ENCODE data around the gene RAB6B. TPM values are rescaled to one million over a fixed set of nuclear protein-coding genes. Genes with fewer than 3 reads are reported as not detected.

The RAB6B gene
- total and polyA plus RNA-seq, 2 donors: 2.5 to 3.4 TPM

GRCh38 chr3:133934996-133935842 is 39.5 kb upstream of the RAB6B start:
- no peak overlapping the region for H3K4me3 ChIP-seq (ENCODE audit: low read depth, low read length)
- no peaks in the 10 kb centered on the region for H3K4me1 ChIP-seq (ENCODE audit: insufficient read depth)
- 95% methylated on average over 11 of the region's 11 CpGs for WGBS
- no peak for DNase-seq (ENCODE audit: extremely low spot score)
- H3K27ac ChIP-seq (ENCODE audit: low read depth): no peak overlapping the region
- no peaks in the 10 kb centered on the region for H3K36me3 ChIP-seq (ENCODE audit: insufficient read depth)

GRCh38 chr3:133934073-133934970 is 38.6 kb upstream of the RAB6B start:
- no peak for DNase-seq (ENCODE audit: extremely low spot score)
- no peak overlapping the region for H3K27ac ChIP-seq (ENCODE audit: low read depth)
- H3K4me3 ChIP-seq (ENCODE audit: low read depth, low read length): no peak overlapping the region
- WGBS: 89% methylated on average over 10 of the region's 10 CpGs
- H3K36me3 ChIP-seq (ENCODE audit: insufficient read depth): no peaks in the 10 kb centered on the region
- no peaks in the 10 kb centered on the region for H3K4me1 ChIP-seq (ENCODE audit: insufficient read depth)

DNA sequence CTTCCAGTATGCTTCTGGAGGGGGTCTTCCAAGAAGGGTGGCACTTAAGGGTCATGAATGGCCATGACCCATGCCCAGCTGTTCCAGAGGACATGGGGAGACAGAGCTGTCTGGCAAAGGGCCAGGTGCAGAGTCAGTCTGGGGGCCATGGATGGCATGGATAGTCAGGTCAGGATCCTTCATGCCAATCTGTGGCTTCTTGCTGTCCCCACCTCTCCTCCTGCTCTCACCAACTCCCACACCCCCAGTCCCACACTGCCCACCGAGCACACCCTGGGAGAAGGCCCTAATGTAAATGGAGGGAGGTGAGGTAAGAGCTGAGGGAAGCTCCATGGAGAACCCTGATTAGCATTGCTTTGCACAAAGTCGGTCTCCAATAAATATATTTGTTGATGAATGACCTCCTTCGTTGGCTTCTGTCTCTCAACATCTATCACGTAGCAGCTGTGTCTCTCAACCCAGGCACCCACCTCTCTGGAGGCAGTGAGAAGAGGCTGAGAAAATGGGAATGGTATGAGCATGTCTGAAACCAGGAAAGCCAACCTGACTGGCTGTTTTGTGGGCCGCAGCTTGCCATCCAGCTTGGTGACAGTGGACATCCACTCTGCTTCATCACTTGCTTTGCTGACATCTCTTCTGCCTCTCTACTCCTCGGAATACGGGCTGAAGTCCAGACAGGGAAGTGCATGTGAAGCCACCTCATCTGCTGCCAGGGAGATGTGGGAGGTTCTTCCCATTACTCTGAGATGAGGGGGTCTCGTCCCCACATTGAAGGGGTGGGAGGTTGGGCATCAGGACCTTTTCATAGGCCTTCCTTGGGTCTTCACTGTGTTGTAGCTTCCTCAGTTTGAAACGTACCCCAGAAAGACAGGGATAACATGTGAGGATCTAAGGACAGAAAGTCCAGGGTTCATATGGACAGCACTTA is 37.7 kb upstream of the RAB6B start:
- Histone ChIP-seq H3K36me3 (ENCODE audit: insufficient read depth) (no peaks in the 10 kb centered on the region), H3K4me3 (ENCODE audit: low read depth, low read length) (no peak overlapping the region), H3K4me1 (ENCODE audit: insufficient read depth) (no peaks in the 10 kb centered on the region), H3K27ac (ENCODE audit: low read depth) (no peak overlapping the region)
- DNase-seq (ENCODE audit: extremely low spot score): no peak
- 92% methylated on average over 9 of the region's 9 CpGs for WGBS

- no peak for DNase-seq (ENCODE audit: extremely low spot score)
- Histone ChIP-seq H3K36me3 (ENCODE audit: insufficient read depth) (no peaks in the 10 kb centered on the region), H3K4me1 (ENCODE audit: insufficient read depth) (peaks cover 2% of the 10 kb centered on the region), H3K4me3 (ENCODE audit: low read depth, low read length) (no peak overlapping the region), H3K27ac (ENCODE audit: low read depth) (no peak overlapping the region)
- WGBS: 96% methylated on average over 6 of the region's 6 CpGs
These were observed 36.3 kb upstream of the RAB6B start for GRCh38 chr3:133932009-133932408.

- WGBS: 90% methylated on average over 8 of the region's 8 CpGs
- no peak overlapping the region for H3K27ac ChIP-seq (ENCODE audit: low read depth)
- H3K4me1 ChIP-seq (ENCODE audit: insufficient read depth): peaks cover 2% of the 10 kb centered on the region
- H3K4me3 ChIP-seq (ENCODE audit: low read depth, low read length): no peak overlapping the region
- no peak for DNase-seq (ENCODE audit: extremely low spot score)
- H3K36me3 ChIP-seq (ENCODE audit: insufficient read depth): no peaks in the 10 kb centered on the region
These were observed 35.4 kb upstream of the RAB6B start for GRCh38 chr3:133931084-133931483.

DNA sequence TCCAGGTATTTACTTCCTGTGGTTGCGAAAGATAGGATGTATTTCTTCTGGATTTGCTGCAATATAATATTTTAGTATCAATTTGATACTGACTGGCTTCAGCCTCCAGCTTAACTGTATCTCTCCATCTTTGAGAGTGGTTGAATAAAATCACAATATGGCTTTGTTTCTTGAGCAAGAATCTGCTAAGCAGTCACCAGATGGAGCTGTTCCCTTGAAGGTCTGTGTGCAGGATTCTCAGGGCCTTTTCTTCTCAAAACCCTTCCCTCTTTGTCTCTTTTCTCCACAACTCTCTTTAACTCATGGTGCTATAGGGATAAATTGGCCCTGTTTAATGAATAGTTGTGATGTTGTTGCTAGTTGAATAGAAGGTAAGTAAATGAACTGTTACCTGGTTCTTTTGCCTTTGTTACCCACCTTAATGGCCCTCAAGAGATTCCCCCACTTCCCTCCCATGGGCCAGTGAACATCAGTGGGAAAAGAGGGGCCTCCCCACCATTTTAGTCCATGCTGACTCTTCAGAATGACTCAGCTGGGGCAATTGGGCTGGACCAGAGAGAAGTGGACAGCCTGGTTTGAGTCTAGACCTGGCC is 34.8 kb upstream of the RAB6B start:
- Histone ChIP-seq H3K4me1 (ENCODE audit: insufficient read depth) (peaks cover 2% of the 10 kb centered on the region), H3K4me3 (ENCODE audit: low read depth, low read length) (no peak overlapping the region), H3K27ac (ENCODE audit: low read depth) (no peak overlapping the region), H3K36me3 (ENCODE audit: insufficient read depth) (no peaks in the 10 kb centered on the region)
- peak; percentile 46 for DNase-seq (ENCODE audit: extremely low spot score)
- 75% methylated on average over 1 of the region's 1 CpG for WGBS

GRCh38 chr3:133928903-133929607 is 33.4 kb upstream of the RAB6B start:
- DNase-seq (ENCODE audit: extremely low spot score): no peak
- no peaks in the 10 kb centered on the region for H3K36me3 ChIP-seq (ENCODE audit: insufficient read depth)
- no peak overlapping the region for H3K4me3 ChIP-seq (ENCODE audit: low read depth, low read length)
- peaks cover 2% of the 10 kb centered on the region for H3K4me1 ChIP-seq (ENCODE audit: insufficient read depth)
- WGBS: 92% methylated on average over 14 of the region's 14 CpGs
- H3K27ac ChIP-seq (ENCODE audit: low read depth): no peak overlapping the region

DNA sequence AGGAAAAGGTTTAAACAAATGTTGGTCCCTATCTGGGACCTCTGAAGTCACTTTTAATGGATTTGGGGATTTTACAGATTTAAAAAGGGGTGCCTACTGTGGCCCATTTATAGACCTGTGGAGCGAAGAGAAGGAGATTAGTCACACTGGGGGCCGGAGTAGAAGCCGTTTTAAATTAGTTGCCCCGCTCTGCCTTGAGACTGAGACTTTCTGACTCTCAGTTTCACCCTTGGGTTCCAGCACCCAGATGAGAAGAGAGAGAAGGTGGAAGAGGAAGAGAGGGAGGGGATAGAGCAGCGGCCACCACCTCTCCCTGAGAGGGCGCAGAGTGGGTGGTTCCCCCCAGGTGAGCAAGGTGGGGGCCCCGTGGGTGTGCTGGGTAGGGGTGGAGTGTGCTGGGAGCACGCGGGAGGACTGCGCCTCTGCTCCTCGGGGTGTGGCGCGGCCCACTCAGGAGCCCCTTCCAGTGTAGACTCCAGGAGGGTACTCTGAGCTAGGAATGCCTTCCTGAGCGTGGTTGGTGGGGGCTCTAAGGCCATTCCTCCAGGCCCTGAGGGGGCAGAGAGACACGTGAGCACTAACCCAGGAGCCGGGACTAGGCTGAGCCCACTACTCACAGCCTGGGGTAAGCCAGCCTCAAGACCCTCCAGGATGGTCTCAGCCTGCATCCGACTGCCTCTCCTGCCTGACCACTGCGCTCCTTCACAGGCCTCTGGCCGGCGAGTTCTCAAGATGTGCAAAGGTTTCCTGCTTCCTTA is 32.6 kb upstream of the RAB6B start:
- 87% methylated on average over 20 of the region's 20 CpGs for WGBS
- Histone ChIP-seq H3K4me1 (ENCODE audit: insufficient read depth) (peaks cover 2% of the 10 kb centered on the region), H3K4me3 (ENCODE audit: low read depth, low read length) (no peak overlapping the region), H3K27ac (ENCODE audit: low read depth) (no peak overlapping the region), H3K36me3 (ENCODE audit: insufficient read depth) (no peaks in the 10 kb centered on the region)
- DNase-seq (ENCODE audit: extremely low spot score): no peak

DNA sequence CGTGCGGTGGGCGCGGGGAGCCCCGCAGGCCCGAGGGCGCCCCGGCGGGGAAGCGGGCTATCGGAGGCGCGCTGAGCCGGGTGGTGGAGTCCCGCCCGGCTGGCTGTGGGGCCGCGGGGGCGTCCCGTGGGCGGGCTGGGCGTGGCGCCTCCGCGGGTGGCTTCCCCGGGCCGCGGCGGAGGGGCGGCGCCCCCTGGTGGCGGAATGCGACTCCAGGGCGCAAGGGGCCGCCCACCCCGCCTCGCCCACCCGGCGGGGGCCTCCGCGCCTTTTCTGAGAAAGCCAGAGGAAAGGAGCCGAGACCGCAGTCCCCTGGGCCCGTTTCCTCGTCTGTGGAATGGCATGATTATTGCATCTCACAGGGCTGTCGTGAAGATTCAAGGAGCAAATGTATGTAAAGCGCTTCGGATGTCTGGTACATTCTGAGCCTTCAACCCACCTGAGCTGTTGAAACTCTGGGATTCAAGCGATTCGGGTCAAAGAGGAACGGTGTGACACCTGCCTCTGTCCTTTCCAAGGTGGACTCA is 31.9 kb upstream of the RAB6B start:
- H3K27ac ChIP-seq (ENCODE audit: low read depth): no peak overlapping the region
- peak overlapping the region; percentile 62 for H3K4me3 ChIP-seq (ENCODE audit: low read depth, low read length)
- 3% methylated on average over 51 of the region's 51 CpGs for WGBS
- no peaks in the 10 kb centered on the region for H3K36me3 ChIP-seq (ENCODE audit: insufficient read depth)
- H3K4me1 ChIP-seq (ENCODE audit: insufficient read depth): peaks cover 2% of the 10 kb centered on the region
- DNase-seq (ENCODE audit: extremely low spot score): no peak

GRCh38 chr3:133926736-133927539 is 31.3 kb upstream of the RAB6B start:
- Histone ChIP-seq H3K4me1 (ENCODE audit: insufficient read depth) (peaks cover 2% of the 10 kb centered on the region), H3K4me3 (ENCODE audit: low read depth, low read length) (peak overlapping the region; percentile 62), H3K27ac (ENCODE audit: low read depth) (no peak overlapping the region), H3K36me3 (ENCODE audit: insufficient read depth) (no peaks in the 10 kb centered on the region)
- 21% methylated on average over 34 of the region's 34 CpGs for WGBS
- DNase-seq (ENCODE audit: extremely low spot score): no peak
